ENCODE data around the gene NETO2.
A peak's percentile ranks its signal among the peaks of the same experiment; 100 is the strongest.
"Not testable (repeated sequence)": the region's sequence is repeated elsewhere in the genome, so short reads cannot be mapped to it uniquely, and the experiment has no call there.

The NETO2 gene

GRCh38 chr16:47065766-47066688 is 77.7 kb downstream of the NETO2 start:
- no peak for DNase-seq (ENCODE audit: low spot score)
- FAIRE-seq = no peak

- FAIRE-seq = no peak
These were observed 79.0 kb downstream of the NETO2 start for GRCh38 chr16:47064775-47065174.

GRCh38 chr16:47063011-47063724 is 80.6 kb downstream of the NETO2 start:
- FAIRE-seq (no peak), DNase-seq (ENCODE audit: low spot score) (no peak)

More at GRCh38 chr16:47064775-47065174, 79.0 kb downstream of the NETO2 start:
- DNase-seq (ENCODE audit: low spot score) = no peak

GRCh38 chr16:47061204-47061603 is 82.5 kb downstream of the NETO2 start:
- DNase-seq (ENCODE audit: low spot score) (no peak), FAIRE-seq (no peak)

- no peak for FAIRE-seq
- DNase-seq (ENCODE audit: low spot score) = no peak
These were observed 83.1 kb downstream of the NETO2 start for GRCh38 chr16:47060596-47060995.

GRCh38 chr16:47059991-47060390 is 83.8 kb downstream of the NETO2 start:
- no peak for DNase-seq (ENCODE audit: low spot score)
- no peak for FAIRE-seq

- not testable (repeated sequence) for DNase-seq (ENCODE audit: low spot score); FAIRE-seq
These were observed 84.6 kb downstream of the NETO2 start for GRCh38 chr16:47059130-47059529.

- DNase-seq (ENCODE audit: low spot score) = no peak
These were observed 85.3 kb downstream of the NETO2 start for GRCh38 chr16:47058295-47059086.

GRCh38 chr16:47057630-47057993 is 86.1 kb downstream of the NETO2 start:
- FAIRE-seq (no peak), DNase-seq (ENCODE audit: low spot score) (no peak)

More at GRCh38 chr16:47058295-47059086, 85.3 kb downstream of the NETO2 start:
- no peak for FAIRE-seq

GRCh38 chr16:47056688-47057629 is 86.8 kb downstream of the NETO2 start:
- FAIRE-seq (peak; percentile 71), DNase-seq (ENCODE audit: low spot score) (no peak)

GRCh38 chr16:47056061-47056460 is 87.7 kb downstream of the NETO2 start:
- FAIRE-seq; DNase-seq (ENCODE audit: low spot score): not testable (repeated sequence)

GRCh38 chr16:47055136-47055885 is 88.4 kb downstream of the NETO2 start:
- no peak for FAIRE-seq
- DNase-seq (ENCODE audit: low spot score) = no peak

- no peak for DNase-seq (ENCODE audit: low spot score)
- FAIRE-seq = no peak
These were observed 89.4 kb downstream of the NETO2 start for GRCh38 chr16:47054306-47054705.

GRCh38 chr16:47053895-47054294 is 89.8 kb downstream of the NETO2 start:
- DNase-seq (ENCODE audit: low spot score) (no peak), FAIRE-seq (no peak)

- FAIRE-seq (no peak), DNase-seq (ENCODE audit: low spot score) (no peak)
These were observed 90.8 kb downstream of the NETO2 start for GRCh38 chr16:47052666-47053640.

GRCh38 chr16:47051031-47051430 is 92.7 kb downstream of the NETO2 start:
- no peak for FAIRE-seq
- no peak for DNase-seq (ENCODE audit: low spot score)

GRCh38 chr16:47049901-47050583 is 93.7 kb downstream of the NETO2 start:
- DNase-seq (ENCODE audit: low spot score) = no peak
- no peak for FAIRE-seq

All from urothelium cell line (cell line).